Prostate gland (tissue), 2 donors: Measurements from ENCODE around the gene UFD1. TPM values are rescaled to one million over a fixed set of nuclear protein-coding genes. Genes with fewer than 3 reads are reported as not detected.

Experiments
- DNase-seq: peaks from one replicate; pipeline ENCODE4 v3.0.0-alpha.2; 2019; ENCODE audit warnings: low spot score
- H3K27ac ChIP-seq, 2 donors: fragments of 200-600 bp; sonication (generic); 2 replicates each; pipeline ENCODE4 v1.5.1; 2017 to 2019
- H3K27me3 ChIP-seq: fragments of 200-600 bp; sonication (generic); replicated peaks from 2 replicates; pipeline ENCODE4 v1.5.1; 2019; ENCODE audit not compliant: insufficient read depth
- H3K36me3 ChIP-seq, 2 donors: fragments of 200-600 bp; sonication (generic); 1 replicate in 1 of 2; 2 replicates in 1 of 2; pipeline versions ENCODE4 v1.5.1 to v1.8.1; 2017 to 2019
- H3K4me1 ChIP-seq: fragments of 200-600 bp; sonication (generic); replicated peaks from 2 replicates; pipeline ENCODE4 v1.5.1; 2019
- H3K4me3 ChIP-seq, 2 donors: fragments of 200-600 bp; sonication (generic); 2 replicates each; pipeline ENCODE4 v1.5.1; 2017 to 2019
- H3K9me3 ChIP-seq: fragments of 200-600 bp; sonication (generic); 2 replicates; pipeline ENCODE4 v1.5.1; 2017
- POLR2A ChIP-seq: fragments of 450-650 bp; IDR thresholded peaks from one replicate; pipeline ENCODE4 v1.6.1; 2016; ENCODE audit warnings: antibody characterized with exemption, mild to moderate bottlenecking
- POLR2AphosphoS5 ChIP-seq: sonication (generic); formaldehyde crosslinking; IDR thresholded peaks from one replicate; pipeline ENCODE4 v1.6.1; 2017; ENCODE audit warnings: antibody characterized with exemption
- WGBS: methylation state at CpG from one replicate; pipeline ENCODE4 v1.1.5; 2018; 5-methylcytosine and 5-hydroxymethylcytosine counted together
- intact Hi-C: fragments of 100-400 bp; cut with DNase I; formaldehyde crosslinking; loops from one replicate; pipeline ENCODE4 v1.14.2; 2022
- total RNA-seq, 2 donors: library from RNA; depleted of rRNA; stranded (reverse); fragments of >200 nt; gene quantifications; one replicate each; pipeline ENCODE4 v1.1.0, GENCODE V29; 2016
- TF ChIP-seq, protein P1 (sequence below), 4 experiments: fragments of 200-600 bp in 2 of 4; fragments of 450-650 bp in 2 of 4; sonication (generic) in 2 of 4; IDR thresholded peaks; 1 replicate in 3 of 4; 2 replicates in 1 of 4; pipeline ENCODE4 v1.5.1; 2016 to 2019; ENCODE audit warnings: antibody characterized with exemption in 4 of 4, mild to moderate bottlenecking in 2 of 4, moderate library complexity in 2 of 4

UFD1 gene
- total RNA-seq, 2 donors from 2014 or later = 29.9 to 38.2 TPM

DNA sequence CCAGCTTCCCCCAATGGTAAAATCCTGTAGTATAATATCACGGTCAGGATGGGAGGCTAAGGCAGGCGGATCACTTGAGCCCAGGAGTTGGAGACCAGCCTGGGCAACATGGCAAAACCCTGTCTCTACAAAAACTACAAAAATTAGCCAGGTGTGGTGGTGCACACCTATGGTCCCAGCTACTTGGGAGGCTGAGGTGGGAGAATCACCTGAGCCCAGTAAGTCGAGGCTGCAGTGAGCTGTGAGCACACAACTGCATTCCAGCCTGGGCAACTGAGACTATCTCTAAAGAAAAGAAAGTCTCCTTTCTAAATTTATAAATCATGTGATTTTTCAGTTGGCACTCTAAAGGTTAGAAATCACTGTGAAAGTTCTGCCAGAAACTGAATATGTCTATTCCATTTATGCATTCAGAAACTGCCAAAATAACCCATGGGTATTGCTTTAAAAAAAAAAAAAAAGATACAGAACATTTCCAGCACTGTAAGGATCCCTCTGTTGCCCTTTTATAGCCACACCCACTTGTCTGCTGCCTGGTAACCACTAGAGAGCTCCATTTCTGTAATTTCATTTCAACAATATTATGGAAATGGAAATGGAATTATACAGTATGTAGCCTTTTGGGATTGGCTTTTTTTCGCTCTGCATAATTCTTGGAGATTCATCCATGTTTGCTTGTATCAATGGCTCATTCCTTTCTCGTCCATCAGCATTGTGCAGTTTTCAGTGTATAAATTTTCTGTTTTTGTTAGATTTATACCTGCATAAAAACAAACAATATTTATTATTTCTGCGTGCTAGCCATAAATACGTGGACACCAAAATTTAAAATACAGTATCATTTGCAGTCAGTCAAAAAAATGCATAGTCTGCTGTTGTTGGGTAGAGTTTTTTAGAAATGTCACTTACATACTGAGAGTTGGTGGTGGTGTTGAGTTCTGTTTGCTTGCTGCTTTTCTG lies 10.2 kb upstream of the UFD1 start:
- WGBS = 90% methylated on average over 7 of the region's 7 CpGs
- DNase-seq = no peak
- no peak overlapping the region for H3K4me3 ChIP-seq
- H3K4me1 ChIP-seq = no peaks in the 10 kb centered on the region
- H3K36me3 ChIP-seq = no peaks in the 10 kb centered on the region
- intact Hi-C loops = no loop called here
- no peak overlapping the region for H3K27ac ChIP-seq
- H3K27me3 ChIP-seq = no peaks in the 10 kb centered on the region
- no peaks in the 10 kb centered on the region for H3K9me3 ChIP-seq
- TF ChIP-seq POLR2AphosphoS5 (no peak), POLR2A (no peak)
- TF ChIP-seq, protein P1, sequence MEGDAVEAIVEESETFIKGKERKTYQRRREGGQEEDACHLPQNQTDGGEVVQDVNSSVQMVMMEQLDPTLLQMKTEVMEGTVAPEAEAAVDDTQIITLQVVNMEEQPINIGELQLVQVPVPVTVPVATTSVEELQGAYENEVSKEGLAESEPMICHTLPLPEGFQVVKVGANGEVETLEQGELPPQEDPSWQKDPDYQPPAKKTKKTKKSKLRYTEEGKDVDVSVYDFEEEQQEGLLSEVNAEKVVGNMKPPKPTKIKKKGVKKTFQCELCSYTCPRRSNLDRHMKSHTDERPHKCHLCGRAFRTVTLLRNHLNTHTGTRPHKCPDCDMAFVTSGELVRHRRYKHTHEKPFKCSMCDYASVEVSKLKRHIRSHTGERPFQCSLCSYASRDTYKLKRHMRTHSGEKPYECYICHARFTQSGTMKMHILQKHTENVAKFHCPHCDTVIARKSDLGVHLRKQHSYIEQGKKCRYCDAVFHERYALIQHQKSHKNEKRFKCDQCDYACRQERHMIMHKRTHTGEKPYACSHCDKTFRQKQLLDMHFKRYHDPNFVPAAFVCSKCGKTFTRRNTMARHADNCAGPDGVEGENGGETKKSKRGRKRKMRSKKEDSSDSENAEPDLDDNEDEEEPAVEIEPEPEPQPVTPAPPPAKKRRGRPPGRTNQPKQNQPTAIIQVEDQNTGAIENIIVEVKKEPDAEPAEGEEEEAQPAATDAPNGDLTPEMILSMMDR (IDR thresholded peaks at IDR 0.05) = no peak

DNA sequence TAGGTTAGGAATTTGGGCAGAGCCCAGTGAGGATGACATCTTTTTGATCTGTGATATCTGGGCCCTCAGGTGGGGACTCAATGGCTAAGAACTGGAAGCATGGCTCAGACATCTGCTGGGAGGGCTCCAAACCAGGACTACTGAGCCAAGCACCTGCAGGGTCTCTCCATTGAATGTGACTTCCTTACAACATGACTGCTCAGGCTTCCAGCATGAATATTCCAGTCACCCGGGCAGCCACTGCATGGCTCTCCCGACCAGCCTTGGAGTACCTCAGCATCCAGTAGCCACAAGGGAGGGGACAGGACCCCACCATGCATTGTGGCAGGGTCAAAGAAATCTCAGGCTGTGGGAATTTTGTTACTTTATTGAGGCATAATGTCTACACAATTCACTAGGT lies 9.3 kb upstream of the UFD1 start:
- H3K4me3 ChIP-seq = no peak overlapping the region
- H3K9me3 ChIP-seq = no peaks in the 10 kb centered on the region
- H3K27me3 ChIP-seq = no peaks in the 10 kb centered on the region
- DNase-seq = no peak
- H3K27ac ChIP-seq = no peak overlapping the region
- 78% methylated on average over 2 of the region's 2 CpGs for WGBS
- TF ChIP-seq POLR2AphosphoS5 (no peak), POLR2A (no peak)
- TF ChIP-seq, protein P1 (IDR thresholded peaks at IDR 0.05) = no peak
- intact Hi-C loops = no loop called here
- no peaks in the 10 kb centered on the region for H3K36me3 ChIP-seq
- no peaks in the 10 kb centered on the region for H3K4me1 ChIP-seq

DNA sequence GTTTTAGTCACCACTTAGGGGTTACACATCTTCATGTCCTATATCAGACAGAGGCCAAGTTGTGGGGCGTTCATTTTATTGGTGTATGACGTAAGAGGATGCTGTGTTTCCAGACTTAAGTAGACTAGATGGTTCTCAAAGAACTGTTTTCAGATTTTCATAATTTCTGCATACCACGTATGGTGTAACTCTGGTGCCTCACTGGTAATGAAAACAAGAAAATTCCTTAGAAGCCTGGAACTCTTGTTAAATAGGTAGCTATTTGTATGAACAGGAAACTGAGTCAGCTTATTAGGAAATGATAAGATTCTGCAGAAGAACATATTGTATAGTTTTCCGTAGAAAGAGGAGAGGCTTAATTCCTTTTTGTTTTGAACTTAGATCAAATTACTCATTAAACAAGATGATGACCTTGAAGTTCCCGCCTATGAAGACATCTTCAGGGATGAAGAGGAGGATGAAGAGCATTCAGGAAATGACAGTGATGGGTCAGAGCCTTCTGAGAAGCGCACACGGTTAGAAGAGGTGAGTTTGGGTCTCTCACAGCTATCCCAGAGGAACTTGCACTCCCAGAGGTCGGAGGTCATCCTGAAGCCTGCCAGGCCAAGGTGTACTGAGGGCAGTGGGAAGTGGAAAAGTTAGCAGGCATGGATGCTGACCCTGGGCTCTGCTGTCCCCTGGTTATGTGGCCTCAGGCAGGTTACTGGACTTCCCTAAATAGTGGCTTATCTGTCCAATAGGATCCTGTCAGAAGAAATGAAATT lies 4.7 kb upstream of the UFD1 start:
- H3K36me3 ChIP-seq = no peaks in the 10 kb centered on the region
- no peak overlapping the region for H3K4me3 ChIP-seq
- H3K4me1 ChIP-seq = no peaks in the 10 kb centered on the region
- no peak for TF ChIP-seq POLR2A
- TF ChIP-seq, protein P1 (IDR thresholded peaks at IDR 0.05) = no peak
- no peak for TF ChIP-seq POLR2AphosphoS5
- WGBS = 86% methylated on average over 8 of the region's 8 CpGs
- intact Hi-C loops = no loop called here
- H3K27ac ChIP-seq = no peak overlapping the region
- no peak for DNase-seq
- no peaks in the 10 kb centered on the region for H3K27me3 ChIP-seq
- H3K9me3 ChIP-seq = no peaks in the 10 kb centered on the region

- TF ChIP-seq, protein P1 (IDR thresholded peaks at IDR 0.05) = no peak
- TF ChIP-seq POLR2A (no peak), POLR2AphosphoS5 (no peak)
- H3K4me1 ChIP-seq = peaks cover 5% of the 10 kb centered on the region
- intact Hi-C loops = no loop called here
- WGBS = 90% methylated on average over 9 of the region's 9 CpGs
- no peaks in the 10 kb centered on the region for H3K27me3 ChIP-seq
- H3K27ac ChIP-seq = no peak overlapping the region
- no peaks in the 10 kb centered on the region for H3K36me3 ChIP-seq
- no peak for DNase-seq
- H3K4me3 ChIP-seq = no peak overlapping the region
- no peaks in the 10 kb centered on the region for H3K9me3 ChIP-seq
Observed at GRCh38 chr22:19482297-19482696, 3.3 kb upstream of the UFD1 start.
